ENCODE results near the gene NLRC3.

Gene NLRC3

GRCh38 chr16:3598236-3598635 lies 21.0 kb upstream of the NLRC3 start:
- no peak for DNase-seq (ENCODE audit: low read depth, low spot score)

- DNase-seq (ENCODE audit: low read depth, low spot score) = no peak
Measured at GRCh38 chr16:3597676-3598075, 20.5 kb upstream of the NLRC3 start.

- DNase-seq (ENCODE audit: low read depth, low spot score) = no peak
Measured at GRCh38 chr16:3597226-3597625, 20.0 kb upstream of the NLRC3 start.

GRCh38 chr16:3596101-3596861 lies 19.1 kb upstream of the NLRC3 start:
- no peak for DNase-seq (ENCODE audit: low read depth, low spot score)

GRCh38 chr16:3595521-3596021 lies 18.4 kb upstream of the NLRC3 start:
- DNase-seq (ENCODE audit: low read depth, low spot score) = no peak

GRCh38 chr16:3595110-3595486 lies 17.9 kb upstream of the NLRC3 start:
- DNase-seq (ENCODE audit: low read depth, low spot score) = no peak

- DNase-seq (ENCODE audit: low read depth, low spot score) = no peak
Measured at GRCh38 chr16:3594316-3595109, 17.3 kb upstream of the NLRC3 start.

GRCh38 chr16:3592559-3592958 lies 15.4 kb upstream of the NLRC3 start:
- DNase-seq (ENCODE audit: low read depth, low spot score) = no peak

GRCh38 chr16:3591991-3592390 lies 14.8 kb upstream of the NLRC3 start:
- no peak for DNase-seq (ENCODE audit: low read depth, low spot score)

- no peak for DNase-seq (ENCODE audit: low read depth, low spot score)
Measured at GRCh38 chr16:3591436-3591803, 14.2 kb upstream of the NLRC3 start.

GRCh38 chr16:3590736-3591435 lies 13.7 kb upstream of the NLRC3 start:
- no peak for DNase-seq (ENCODE audit: low read depth, low spot score)

GRCh38 chr16:3589991-3590701 lies 12.9 kb upstream of the NLRC3 start:
- DNase-seq (ENCODE audit: low read depth, low spot score) = no peak

GRCh38 chr16:3589441-3589921 lies 12.3 kb upstream of the NLRC3 start:
- DNase-seq (ENCODE audit: low read depth, low spot score) = no peak

GRCh38 chr16:3589001-3589400 lies 11.8 kb upstream of the NLRC3 start:
- DNase-seq (ENCODE audit: low read depth, low spot score) = no peak

GRCh38 chr16:3587547-3588110 lies 10.4 kb upstream of the NLRC3 start:
- no peak for DNase-seq (ENCODE audit: low read depth, low spot score)

- no peak for DNase-seq (ENCODE audit: low read depth, low spot score)
Measured at GRCh38 chr16:3584412-3584811, 7.2 kb upstream of the NLRC3 start.

GRCh38 chr16:3583303-3584038 lies 6.3 kb upstream of the NLRC3 start:
- no peak for DNase-seq (ENCODE audit: low read depth, low spot score)

GRCh38 chr16:3582276-3583165 lies 5.3 kb upstream of the NLRC3 start:
- no peak for DNase-seq (ENCODE audit: low read depth, low spot score)

GRCh38 chr16:3581392-3581791 lies 4.2 kb upstream of the NLRC3 start:
- DNase-seq (ENCODE audit: low read depth, low spot score) = no peak

- DNase-seq (ENCODE audit: low read depth, low spot score) = peak; percentile 29
Measured at GRCh38 chr16:3580686-3581085, 3.5 kb upstream of the NLRC3 start.

Measured in smooth muscle cell of the brain vasculature (primary cell).